NCI-H1092 treated with DMSO at 0.1 percent for 48 hours (cell line): ENCODE measurements around the gene MTM1.

Source experiments
- DNase-seq: peaks from one replicate; lab custom pipeline; 2025; lab: John Stamatoyannopoulos, UW

The MTM1 gene

DNA sequence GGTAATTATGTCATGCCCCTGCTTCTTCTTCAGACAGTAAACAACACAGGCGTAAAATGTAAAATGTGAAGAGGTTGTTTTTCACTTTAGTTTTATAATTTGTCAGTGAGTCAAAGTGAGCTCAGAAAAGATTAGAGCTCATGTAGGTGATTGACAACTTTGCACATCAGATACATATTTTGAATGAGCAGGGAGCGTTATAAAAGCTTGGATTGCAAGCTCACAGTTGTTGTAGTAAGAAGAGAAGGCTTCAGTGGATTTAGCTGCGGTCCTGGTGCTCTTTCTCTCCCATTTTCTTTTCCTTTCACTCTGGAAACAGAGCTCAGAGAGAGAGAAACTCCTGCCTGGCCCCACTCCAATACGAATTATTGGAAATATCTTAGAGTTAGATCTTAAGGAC, 151.2 kb downstream of the MTM1 start:
- no peak for DNase-seq
